Measurements from ENCODE around the gene NES.

NES gene

DNA sequence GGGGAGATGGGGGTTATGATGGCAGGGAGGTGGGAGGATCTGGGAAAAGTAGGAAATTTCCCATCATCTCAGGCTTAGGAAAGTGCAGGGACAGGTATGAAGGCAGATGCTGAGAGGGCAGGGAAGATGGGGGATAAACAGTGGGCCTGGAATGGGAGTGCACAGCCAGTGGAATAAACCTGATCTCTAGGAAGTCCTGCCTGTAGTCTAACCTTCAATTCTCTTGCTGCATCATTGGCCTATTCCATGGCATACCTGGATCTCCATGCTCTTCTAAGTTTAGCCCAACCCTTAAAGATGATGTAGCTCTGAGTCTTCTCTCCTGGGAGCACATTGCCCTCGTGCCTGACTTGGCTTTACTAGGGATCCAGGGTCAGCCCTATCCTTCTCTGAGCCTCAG, 32.6 kb downstream of the NES start:
- ChIA-PET CTCF (interaction anchor here (1.2 to 6.2 kb wide), 2 partner anchors 19 to 25 kb away, joined by 3 to 47 read pairs; no protein-coding TSS in a partner anchor), POLR2A (no interaction called here)
- no peak for DNase-seq (ENCODE audit: extremely low spot score)
- TF ChIP-seq ZNF384 (IDR thresholded peaks at IDR 0.05) = no peak
- no peak for TF ChIP-seq NFRKB (IDR thresholded peaks at IDR 0.05)
- no peak for TF ChIP-seq TARDBP (IDR thresholded peaks at IDR 0.05)
- TF ChIP-seq, protein P1, sequence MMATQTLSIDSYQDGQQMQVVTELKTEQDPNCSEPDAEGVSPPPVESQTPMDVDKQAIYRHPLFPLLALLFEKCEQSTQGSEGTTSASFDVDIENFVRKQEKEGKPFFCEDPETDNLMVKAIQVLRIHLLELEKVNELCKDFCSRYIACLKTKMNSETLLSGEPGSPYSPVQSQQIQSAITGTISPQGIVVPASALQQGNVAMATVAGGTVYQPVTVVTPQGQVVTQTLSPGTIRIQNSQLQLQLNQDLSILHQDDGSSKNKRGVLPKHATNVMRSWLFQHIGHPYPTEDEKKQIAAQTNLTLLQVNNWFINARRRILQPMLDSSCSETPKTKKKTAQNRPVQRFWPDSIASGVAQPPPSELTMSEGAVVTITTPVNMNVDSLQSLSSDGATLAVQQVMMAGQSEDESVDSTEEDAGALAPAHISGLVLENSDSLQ (IDR thresholded peaks at IDR 0.05) = no peak
- no peak for TF ChIP-seq BHLHE40 (IDR thresholded peaks at IDR 0.05; ENCODE audit: borderline replicate concordance)
- no peak for TF ChIP-seq SUZ12 (IDR thresholded peaks at IDR 0.05)
- TF ChIP-seq FOXM1 (IDR thresholded peaks at IDR 0.05; ENCODE audit: borderline replicate concordance) = no peak
- no peak for TF ChIP-seq LEF1 (IDR thresholded peaks at IDR 0.05; ENCODE audit: borderline replicate concordance)
- no peak for TF ChIP-seq CTBP1 (IDR thresholded peaks at IDR 0.05; ENCODE audit: borderline replicate concordance)
- no peak for TF ChIP-seq SP1 (IDR thresholded peaks at IDR 0.05)
- no peak for TF ChIP-seq ARNT (IDR thresholded peaks at IDR 0.05)
- no peak for TF ChIP-seq HDGF (IDR thresholded peaks at IDR 0.05; ENCODE audit: borderline replicate concordance)
- TF ChIP-seq ELF4 (IDR thresholded peaks at IDR 0.05) = no peak
- TF ChIP-seq L3MBTL2 (conservative IDR thresholded peaks at IDR 0.05) = no peak
- no peak for TF ChIP-seq FOXK2 (IDR thresholded peaks at IDR 0.05)
- no peak for TF ChIP-seq FOXA1 (IDR thresholded peaks at IDR 0.05)

DNA sequence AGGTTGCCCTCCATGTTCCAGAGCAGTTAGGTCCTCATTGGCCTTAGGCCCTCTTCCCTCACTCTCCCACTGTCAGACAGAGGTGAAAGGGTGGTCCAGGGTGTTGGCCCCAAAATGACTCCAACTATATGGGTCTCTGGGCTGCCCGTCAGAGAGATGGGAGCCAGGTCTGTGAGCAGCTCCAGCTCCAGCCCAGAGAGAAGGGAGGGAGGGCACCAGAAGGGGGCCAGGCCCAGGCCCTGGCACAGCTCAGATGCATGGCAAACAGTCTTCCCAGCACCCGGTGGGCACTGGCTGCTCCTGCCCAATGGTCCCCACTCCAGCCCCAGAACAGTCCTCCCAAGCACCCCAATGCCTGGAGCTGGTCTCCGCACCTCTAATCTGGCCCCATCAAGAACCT, 33.1 kb downstream of the NES start:
- ChIA-PET CTCF (interaction anchor here (1.2 to 6.2 kb wide), 3 partner anchors 18 to 46 kb away, joined by 3 to 47 read pairs (median 5); no protein-coding TSS in a partner anchor), POLR2A (no interaction called here)
- DNase-seq (ENCODE audit: extremely low spot score) = no peak
- TF ChIP-seq CTBP1 (IDR thresholded peaks at IDR 0.05; ENCODE audit: borderline replicate concordance) = no peak
- TF ChIP-seq, protein P1 (IDR thresholded peaks at IDR 0.05) = no peak
- no peak for TF ChIP-seq BHLHE40 (IDR thresholded peaks at IDR 0.05; ENCODE audit: borderline replicate concordance)
- no peak for TF ChIP-seq SUZ12 (IDR thresholded peaks at IDR 0.05)
- no peak for TF ChIP-seq ZNF384 (IDR thresholded peaks at IDR 0.05)
- TF ChIP-seq NFRKB (IDR thresholded peaks at IDR 0.05) = no peak
- no peak for TF ChIP-seq TARDBP (IDR thresholded peaks at IDR 0.05)
- TF ChIP-seq FOXA1 (IDR thresholded peaks at IDR 0.05) = no peak
- no peak for TF ChIP-seq FOXK2 (IDR thresholded peaks at IDR 0.05)
- TF ChIP-seq ARNT (IDR thresholded peaks at IDR 0.05) = no peak
- no peak for TF ChIP-seq L3MBTL2 (conservative IDR thresholded peaks at IDR 0.05)
- TF ChIP-seq ELF4 (IDR thresholded peaks at IDR 0.05) = no peak
- TF ChIP-seq SP1 (IDR thresholded peaks at IDR 0.05) = no peak
- TF ChIP-seq LEF1 (IDR thresholded peaks at IDR 0.05; ENCODE audit: borderline replicate concordance) = no peak
- TF ChIP-seq HDGF (IDR thresholded peaks at IDR 0.05; ENCODE audit: borderline replicate concordance) = no peak

DNA sequence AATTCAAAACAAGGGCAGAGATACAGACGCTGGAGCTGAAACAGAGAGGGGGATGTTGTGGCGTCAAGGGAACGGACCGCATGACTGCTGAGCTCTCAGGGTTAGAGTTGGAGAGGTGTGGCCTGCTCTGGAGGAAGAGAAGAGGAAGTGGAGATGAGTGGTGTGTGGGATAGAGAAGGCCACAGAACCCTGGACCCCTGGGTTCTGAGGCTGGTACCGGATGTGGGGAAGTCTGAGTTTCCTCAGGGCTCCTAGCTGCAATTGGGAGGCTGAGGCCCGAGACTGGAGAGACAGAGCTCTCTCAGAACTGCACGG, 33.5 kb downstream of the NES start:
- ChIA-PET CTCF (interaction anchor here (1.0 to 6.2 kb wide), 4 partner anchors 16 to 46 kb away, joined by 3 to 47 read pairs (median 6); no protein-coding TSS in a partner anchor), POLR2A (interaction anchor here (1.3 kb wide), 1 partner anchor 19 kb away, joined by 3 read pairs; no protein-coding TSS in a partner anchor)
- no peak for DNase-seq (ENCODE audit: extremely low spot score)
- TF ChIP-seq FOXM1 (IDR thresholded peaks at IDR 0.05; ENCODE audit: borderline replicate concordance) (no peak), TARDBP (IDR thresholded peaks at IDR 0.05) (no peak), ZNF384 (IDR thresholded peaks at IDR 0.05) (no peak), FOXK2 (IDR thresholded peaks at IDR 0.05) (no peak), NFRKB (IDR thresholded peaks at IDR 0.05) (no peak), FOXA1 (IDR thresholded peaks at IDR 0.05) (no peak), LEF1 (IDR thresholded peaks at IDR 0.05; ENCODE audit: borderline replicate concordance) (no peak), CTBP1 (IDR thresholded peaks at IDR 0.05; ENCODE audit: borderline replicate concordance) (no peak), HDGF (IDR thresholded peaks at IDR 0.05; ENCODE audit: borderline replicate concordance) (no peak), SUZ12 (IDR thresholded peaks at IDR 0.05) (no peak), ARNT (IDR thresholded peaks at IDR 0.05) (no peak), BHLHE40 (IDR thresholded peaks at IDR 0.05; ENCODE audit: borderline replicate concordance) (no peak), ELF4 (IDR thresholded peaks at IDR 0.05) (no peak), L3MBTL2 (conservative IDR thresholded peaks at IDR 0.05) (no peak)
- TF ChIP-seq, protein P1 (IDR thresholded peaks at IDR 0.05) = no peak

DNA sequence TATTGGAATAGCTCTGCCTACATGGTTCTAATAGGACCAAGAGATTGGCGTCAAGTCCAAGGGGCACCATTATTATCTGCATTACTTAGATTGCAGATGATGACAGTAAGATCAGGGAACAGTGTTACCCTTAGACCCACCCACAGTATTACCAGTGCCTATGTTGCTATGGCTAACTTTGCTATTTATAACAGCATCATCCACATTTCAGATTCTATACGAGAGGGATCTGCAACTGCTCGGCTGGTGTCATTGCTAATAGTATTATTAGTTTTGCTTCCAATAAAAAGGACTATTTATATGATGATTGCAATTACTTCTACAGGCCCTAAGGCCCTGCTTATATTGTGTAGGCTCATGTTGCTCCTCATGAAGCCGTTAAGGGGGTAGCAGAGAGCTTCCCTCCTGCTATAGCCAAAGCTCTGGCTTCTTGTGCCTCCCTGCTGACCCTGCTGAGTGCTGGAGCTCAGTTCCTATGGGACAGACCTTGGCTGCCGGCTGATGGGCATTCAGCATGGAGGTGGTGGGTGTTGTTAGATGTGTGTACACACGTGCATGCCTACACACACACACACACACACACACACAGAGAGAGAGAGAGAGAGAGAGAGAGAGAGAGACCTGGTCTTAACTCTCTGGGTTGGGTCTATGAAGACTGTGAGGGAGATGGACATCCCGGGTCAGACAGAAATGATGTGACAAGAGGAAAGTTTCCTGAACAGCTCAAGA, 34.0 kb downstream of the NES start:
- ChIA-PET CTCF (interaction anchor here (1.0 to 6.2 kb wide), 4 partner anchors 16 to 47 kb away, joined by 3 to 47 read pairs (median 6); no protein-coding TSS in a partner anchor), POLR2A (interaction anchor here (0.7 to 1.3 kb wide), 2 partner anchors 17 to 19 kb away, joined by 3 read pairs; no protein-coding TSS in a partner anchor)
- TF ChIP-seq CTBP1 (IDR thresholded peaks at IDR 0.05; ENCODE audit: borderline replicate concordance) = no peak
- no peak for TF ChIP-seq HDGF (IDR thresholded peaks at IDR 0.05; ENCODE audit: borderline replicate concordance)
- no peak for TF ChIP-seq L3MBTL2 (conservative IDR thresholded peaks at IDR 0.05)
- no peak for TF ChIP-seq FOXK2 (IDR thresholded peaks at IDR 0.05)
- DNase-seq (ENCODE audit: extremely low spot score) = no peak

DNA sequence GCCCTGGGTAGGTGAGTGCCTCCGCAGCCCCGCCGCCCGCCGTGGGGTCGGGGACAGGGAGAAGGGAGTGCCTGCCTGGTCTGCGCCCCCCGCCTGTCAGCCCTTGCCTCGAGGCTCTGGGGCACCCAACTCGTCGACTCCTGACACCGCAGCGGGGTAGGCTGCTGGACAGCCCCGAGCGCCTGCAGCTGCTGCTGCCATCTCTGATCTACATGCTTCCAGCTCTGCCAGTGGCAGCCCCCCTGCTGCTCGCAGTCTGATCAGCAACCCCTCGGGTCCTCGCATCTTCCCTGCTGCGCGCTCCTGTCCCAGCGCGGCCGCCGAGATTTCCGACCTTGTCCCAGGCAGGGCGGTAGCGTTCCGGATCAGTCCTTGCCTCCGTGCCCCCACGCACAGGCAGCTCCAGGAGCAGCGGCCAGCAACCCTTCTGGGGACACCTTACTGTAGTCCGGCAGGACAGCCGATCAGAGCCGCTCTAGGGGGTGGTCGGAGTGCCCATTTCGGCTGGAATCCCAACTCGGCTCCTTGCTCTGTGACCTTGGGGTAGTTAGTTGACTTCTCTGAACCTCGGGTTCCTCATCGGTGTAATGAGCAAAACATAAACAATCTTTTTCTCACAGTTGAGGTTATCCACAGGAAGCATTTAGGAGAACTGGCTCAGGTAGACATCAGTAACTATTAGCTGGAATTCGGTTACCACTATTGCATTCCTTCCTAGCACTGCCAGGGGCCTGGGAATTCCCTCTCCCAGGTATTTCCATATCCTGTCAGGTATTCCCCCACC, 34.8 kb downstream of the NES start:
- ChIA-PET POLR2A (interaction anchor here (0.7 to 1.3 kb wide), 4 partner anchors 16 to 47 kb away, joined by 3 to 7 read pairs (median 3); no protein-coding TSS in a partner anchor), CTCF (interaction anchor here (1.0 to 6.2 kb wide), 7 partner anchors 11 to 48 kb away, joined by 3 to 47 read pairs (median 5); no protein-coding TSS in a partner anchor)
- DNase-seq (ENCODE audit: extremely low spot score) = no peak
- no peak for TF ChIP-seq CTBP1 (IDR thresholded peaks at IDR 0.05; ENCODE audit: borderline replicate concordance)
- TF ChIP-seq TARDBP (IDR thresholded peaks at IDR 0.05) = no peak
- TF ChIP-seq FOXA1 (IDR thresholded peaks at IDR 0.05) = no peak

Data from HEK293T (cell line).